GM19468 (cell line): ENCODE data around the gene KCTD16.

Source experiments
- ATAC-seq: cut with Tn5 transposase; IDR thresholded peaks from one replicate; pipeline ENCODE4 v1.9.1; 2021; ENCODE audit warnings: mild to moderate bottlenecking, moderate library complexity, moderate number of reproducible peaks; ENCODE audit not compliant: unreplicated experiment; ENCODE audit errors: extremely low read depth

Gene KCTD16

GRCh38 chr5:144273232-144274027, 102.8 kb downstream of the KCTD16 start:
- ATAC-seq = no peak

- no peak for ATAC-seq
Measured at GRCh38 chr5:144275329-144275728, 104.7 kb downstream of the KCTD16 start.

- ATAC-seq = no peak
Measured at GRCh38 chr5:144276034-144276822, 105.6 kb downstream of the KCTD16 start.

- ATAC-seq = no peak
Measured at GRCh38 chr5:144281784-144282183, 111.1 kb downstream of the KCTD16 start.

GRCh38 chr5:144284036-144284435, 113.4 kb downstream of the KCTD16 start:
- ATAC-seq = no peak

GRCh38 chr5:144284931-144285502, 114.3 kb downstream of the KCTD16 start:
- no peak for ATAC-seq

- ATAC-seq = no peak
Measured at GRCh38 chr5:144289277-144289676, 118.6 kb downstream of the KCTD16 start.

- no peak for ATAC-seq
Measured at GRCh38 chr5:144292029-144292428, 121.4 kb downstream of the KCTD16 start.

GRCh38 chr5:144295284-144295683, 124.6 kb downstream of the KCTD16 start:
- ATAC-seq = no peak

GRCh38 chr5:144297081-144297480, 126.4 kb downstream of the KCTD16 start:
- no peak for ATAC-seq

GRCh38 chr5:144298658-144299057, 128.0 kb downstream of the KCTD16 start:
- ATAC-seq = no peak

GRCh38 chr5:144304688-144305087, 134.0 kb downstream of the KCTD16 start:
- no peak for ATAC-seq

- no peak for ATAC-seq
Measured at GRCh38 chr5:144307736-144308135, 137.1 kb downstream of the KCTD16 start.

GRCh38 chr5:144308174-144308573, 137.5 kb downstream of the KCTD16 start:
- no peak for ATAC-seq

- ATAC-seq = no peak
Measured at GRCh38 chr5:144308906-144309670, 138.4 kb downstream of the KCTD16 start.

- no peak for ATAC-seq
Measured at GRCh38 chr5:144310621-144311020, 139.9 kb downstream of the KCTD16 start.

- ATAC-seq = no peak
Measured at GRCh38 chr5:144313147-144313726, 142.6 kb downstream of the KCTD16 start.

GRCh38 chr5:144315026-144315425, 144.4 kb downstream of the KCTD16 start:
- ATAC-seq = no peak

- ATAC-seq = no peak
Measured at GRCh38 chr5:144315994-144316634, 145.4 kb downstream of the KCTD16 start.

- ATAC-seq = no peak
Measured at GRCh38 chr5:144318011-144318410, 147.3 kb downstream of the KCTD16 start.
